Body of pancreas (tissue), 4 donors: ENCODE results near the gene NKAPD1. TPM values are rescaled to one million over a fixed set of nuclear protein-coding genes. Genes with fewer than 3 reads are reported as not detected.

ENCODE experiments used
- ATAC-seq: fragments of 150-250 bp; one replicate; pipeline ENCODE4 v1.9.1; 2016
- DNase-seq, 4 donors: peaks; one replicate each; pipeline ENCODE4 v3.0.0-alpha.2; 2019
- H3K27ac ChIP-seq, 4 donors: fragments of 200-600 bp; sonication (generic); 1 replicate in 3 of 4; 2 replicates in 1 of 4; pipeline versions ENCODE4 v1.5.1 to v1.6.1; 2016 to 2019; ENCODE audit warnings: mild to moderate bottlenecking in 1 of 4, mixed read lengths in 1 of 4, moderate library complexity in 1 of 4
- H3K27me3 ChIP-seq, 2 donors: fragments of 200-600 bp; sonication (generic); one replicate each; pipeline ENCODE4 v1.6.0; 2016; ENCODE audit warnings: mild to moderate bottlenecking in 1 of 2
- H3K36me3 ChIP-seq, 2 donors: fragments of 200-600 bp; sonication (generic); replicated peaks in 1 of 2; 2 replicates each; pipeline ENCODE4 v1.5.1; 2016; ENCODE audit warnings: low read depth in 2 of 2; ENCODE audit not compliant: insufficient read depth in 1 of 2
- H3K4me1 ChIP-seq: fragments of 200-600 bp; sonication (generic); one replicate; pipeline ENCODE4 v1.6.0; 2016
- H3K4me3 ChIP-seq, 2 donors: fragments of 200-600 bp; sonication (generic); 1 replicate in 1 of 2; 2 replicates in 1 of 2; pipeline ENCODE4 v1.5.1; 2016 to 2019
- H3K9me3 ChIP-seq, 3 donors: fragments of 200-600 bp; sonication (generic); 1 replicate in 2 of 3; 2 replicates in 1 of 3; pipeline ENCODE4 v1.5.1; 2016
- POLR2A ChIP-seq, 3 donors: fragments of 450-650 bp; IDR thresholded peaks; one replicate each; pipeline ENCODE4 v1.6.1; 2016; ENCODE audit warnings: antibody characterized with exemption in 3 of 3, mild to moderate bottlenecking in 2 of 3
- WGBS, 2 donors: methylation state at CpG; one replicate each; pipeline ENCODE4 v1.1.5; 2017; 5-methylcytosine and 5-hydroxymethylcytosine counted together
- intact Hi-C: fragments of 100-400 bp; cut with DNase I; formaldehyde crosslinking; loops from one replicate; pipeline ENCODE4 v1.15.1; 2023
- total RNA-seq, 2 donors: library from RNA; depleted of rRNA; stranded (reverse); fragments of >200 nt; gene quantifications; one replicate each; pipeline ENCODE4 v1.1.0, GENCODE V29; 2016
- TF ChIP-seq, protein P1 (sequence below), 7 experiments: fragments of 450-650 bp in 4 of 7; fragments of 200-600 bp in 3 of 7; sonication (generic) in 3 of 7; IDR thresholded peaks; one replicate each; pipeline ENCODE4 v1.5.1; 2016 to 2019; ENCODE audit warnings: antibody characterized with exemption in 7 of 7

The NKAPD1 gene
- total RNA-seq, 2 donors from 2014 or later: 8.3 to 10.5 TPM

DNA sequence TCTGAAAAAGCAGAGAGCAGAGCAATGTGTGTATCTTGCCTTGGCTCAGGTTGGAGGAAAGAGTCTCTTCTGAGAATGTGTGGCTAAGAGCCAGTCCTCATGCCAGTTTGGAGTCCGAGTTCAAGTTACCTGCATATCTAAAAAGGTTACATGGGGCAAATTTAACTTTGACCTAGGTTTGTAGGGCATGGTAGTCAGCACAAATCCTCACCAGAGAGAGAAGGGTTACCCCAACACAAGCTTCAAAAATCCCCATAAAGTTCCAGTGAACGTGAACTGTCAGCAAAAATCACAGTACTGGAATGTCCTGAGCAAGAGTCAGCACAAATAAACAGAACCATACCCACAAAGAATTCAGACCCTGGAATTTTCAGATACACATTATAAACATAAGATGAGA, 26.4 kb downstream of the NKAPD1 start:
- intact Hi-C loops: no loop called here
- TF ChIP-seq POLR2A (IDR thresholded peaks at IDR 0.05): no peak
- TF ChIP-seq, protein P1, sequence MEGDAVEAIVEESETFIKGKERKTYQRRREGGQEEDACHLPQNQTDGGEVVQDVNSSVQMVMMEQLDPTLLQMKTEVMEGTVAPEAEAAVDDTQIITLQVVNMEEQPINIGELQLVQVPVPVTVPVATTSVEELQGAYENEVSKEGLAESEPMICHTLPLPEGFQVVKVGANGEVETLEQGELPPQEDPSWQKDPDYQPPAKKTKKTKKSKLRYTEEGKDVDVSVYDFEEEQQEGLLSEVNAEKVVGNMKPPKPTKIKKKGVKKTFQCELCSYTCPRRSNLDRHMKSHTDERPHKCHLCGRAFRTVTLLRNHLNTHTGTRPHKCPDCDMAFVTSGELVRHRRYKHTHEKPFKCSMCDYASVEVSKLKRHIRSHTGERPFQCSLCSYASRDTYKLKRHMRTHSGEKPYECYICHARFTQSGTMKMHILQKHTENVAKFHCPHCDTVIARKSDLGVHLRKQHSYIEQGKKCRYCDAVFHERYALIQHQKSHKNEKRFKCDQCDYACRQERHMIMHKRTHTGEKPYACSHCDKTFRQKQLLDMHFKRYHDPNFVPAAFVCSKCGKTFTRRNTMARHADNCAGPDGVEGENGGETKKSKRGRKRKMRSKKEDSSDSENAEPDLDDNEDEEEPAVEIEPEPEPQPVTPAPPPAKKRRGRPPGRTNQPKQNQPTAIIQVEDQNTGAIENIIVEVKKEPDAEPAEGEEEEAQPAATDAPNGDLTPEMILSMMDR (IDR thresholded peaks at IDR 0.05): no peak
- H3K27ac ChIP-seq: no peak overlapping the region
- no peaks in the 10 kb centered on the region for H3K9me3 ChIP-seq
- ATAC-seq (no peak), DNase-seq (no peak)
- H3K36me3 ChIP-seq: peaks cover 0 to 5% of the 10 kb centered on the region in 2 donors
- no peaks in the 10 kb centered on the region for H3K27me3 ChIP-seq
- WGBS, 2 donors: 55 to 58% methylated on average over 2 of the region's 2 CpGs
- no peak overlapping the region for H3K4me3 ChIP-seq
- no peaks in the 10 kb centered on the region for H3K4me1 ChIP-seq

DNA sequence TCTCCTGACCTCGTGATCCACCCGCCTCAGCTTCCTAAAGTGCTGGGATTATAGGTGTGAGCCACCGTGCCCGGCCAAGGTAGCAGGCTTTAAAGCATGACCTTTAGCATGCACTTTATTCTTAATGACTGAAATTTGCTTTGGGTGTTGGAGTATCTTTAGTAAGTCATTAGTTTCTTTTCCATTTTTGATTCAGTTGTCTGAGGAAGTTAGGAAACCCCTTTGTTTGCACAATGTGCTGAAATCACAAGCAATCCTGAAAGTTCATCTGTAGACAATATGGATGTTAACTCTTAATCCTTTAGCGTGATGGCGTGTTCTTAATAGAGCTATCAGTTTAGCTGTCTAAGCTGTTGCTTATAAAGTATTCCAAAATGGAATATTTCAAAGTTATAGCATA, 29.3 kb downstream of the NKAPD1 start:
- TF ChIP-seq POLR2A (IDR thresholded peaks at IDR 0.05): no peak
- no peak overlapping the region for H3K27ac ChIP-seq
- no peak for DNase-seq
- H3K4me1 ChIP-seq: no peaks in the 10 kb centered on the region
- intact Hi-C loops: no loop called here
- no peaks in the 10 kb centered on the region for H3K36me3 ChIP-seq
- H3K4me3 ChIP-seq: no peak overlapping the region
- H3K27me3 ChIP-seq: no peaks in the 10 kb centered on the region
- ATAC-seq: no peak
- no peaks in the 10 kb centered on the region for H3K9me3 ChIP-seq
- WGBS, 2 donors: 90 to 96% methylated on average over 6 of the region's 6 CpGs

DNA sequence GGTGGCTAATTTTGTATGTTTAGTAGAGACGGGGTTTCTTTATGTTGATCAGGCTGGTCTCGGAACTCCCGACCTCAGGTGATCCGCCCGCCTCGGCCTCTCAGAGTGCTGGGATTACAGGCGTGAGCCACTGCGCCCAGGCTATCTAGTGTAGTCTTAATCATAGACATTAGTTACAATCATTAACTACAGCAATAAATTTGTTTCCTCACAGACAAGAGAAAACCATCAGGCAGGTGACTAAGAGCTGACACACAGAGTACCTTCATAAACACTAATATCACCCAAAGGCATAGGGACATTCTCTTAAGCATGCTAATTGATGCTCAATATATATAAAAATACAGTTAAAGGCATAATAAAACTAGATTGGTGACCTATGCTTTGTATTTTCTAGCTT, 32.0 kb downstream of the NKAPD1 start:
- TF ChIP-seq, protein P1 (IDR thresholded peaks at IDR 0.05): no peak
- intact Hi-C loops: no loop called here
- Histone ChIP-seq H3K27ac (no peak overlapping the region), H3K9me3 (no peaks in the 10 kb centered on the region), H3K4me1 (no peaks in the 10 kb centered on the region), H3K4me3 (no peak overlapping the region), H3K27me3 (no peaks in the 10 kb centered on the region), H3K36me3 (no peaks in the 10 kb centered on the region)
- DNase-seq (no peak), ATAC-seq (no peak)
- 98 to 99% methylated on average over 8 of the region's 8 CpGs for WGBS, 2 donors

DNA sequence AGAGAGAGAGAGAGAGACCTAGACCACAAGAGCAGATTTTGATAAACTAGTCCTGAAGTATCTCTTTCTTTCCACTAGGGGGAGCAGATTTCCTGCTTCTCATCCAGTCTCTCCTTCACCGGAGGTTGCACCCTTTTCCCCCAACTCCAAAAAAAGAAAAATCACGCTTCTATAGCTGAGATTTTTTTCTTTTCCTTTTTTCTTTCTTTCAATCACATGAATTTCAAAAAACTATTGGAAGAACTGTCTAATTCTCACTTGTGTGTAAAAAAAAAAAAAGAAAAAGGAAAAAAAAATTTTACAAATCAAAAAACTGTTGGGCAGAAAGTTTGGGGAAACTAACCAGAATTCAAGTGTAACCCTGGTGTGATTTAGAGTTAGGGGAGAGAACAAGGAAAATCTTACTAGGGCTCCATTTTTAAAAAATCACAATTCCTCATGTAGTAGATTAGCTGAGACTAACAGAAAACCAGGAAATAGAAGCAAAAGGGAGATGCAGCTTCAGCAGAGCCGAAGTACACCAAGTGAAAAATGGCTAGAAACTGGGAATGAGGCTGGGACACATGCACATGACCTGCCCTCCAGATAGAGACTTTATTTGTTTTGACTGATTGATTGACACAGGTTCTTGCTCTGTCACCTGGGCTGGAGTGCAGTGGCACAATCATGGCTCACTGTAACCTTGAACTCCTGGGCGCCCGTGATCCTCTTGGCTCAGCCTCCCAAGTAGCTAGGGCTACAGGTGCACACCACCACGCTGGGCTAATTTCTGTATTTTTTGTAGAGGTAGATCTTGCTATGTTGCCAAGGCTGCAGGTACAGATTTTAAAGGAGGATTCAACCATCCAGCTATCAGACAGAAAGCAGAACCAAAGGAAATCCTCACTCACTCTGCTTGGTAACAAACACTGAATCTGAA, 39.7 kb downstream of the NKAPD1 start:
- TF ChIP-seq POLR2A (IDR thresholded peaks at IDR 0.05): no peak
- TF ChIP-seq, protein P1 (IDR thresholded peaks at IDR 0.05): peak; percentile 29 to 73 (median 63)
- 47 to 50% methylated on average over 6 of the region's 6 CpGs for WGBS, 2 donors
- H3K9me3 ChIP-seq: no peaks in the 10 kb centered on the region
- no peak overlapping the region for H3K27ac ChIP-seq
- intact Hi-C loops: loop anchor here (10.0 kb wide), 1 partner anchor 161 kb away; no protein-coding TSS in a partner anchor
- peak; percentile 72 for ATAC-seq
- no peak for DNase-seq
- peaks cover 4% of the 10 kb centered on the region for H3K4me1 ChIP-seq
- no peak overlapping the region for H3K4me3 ChIP-seq
- H3K36me3 ChIP-seq: no peaks in the 10 kb centered on the region
- H3K27me3 ChIP-seq: no peaks in the 10 kb centered on the region

DNA sequence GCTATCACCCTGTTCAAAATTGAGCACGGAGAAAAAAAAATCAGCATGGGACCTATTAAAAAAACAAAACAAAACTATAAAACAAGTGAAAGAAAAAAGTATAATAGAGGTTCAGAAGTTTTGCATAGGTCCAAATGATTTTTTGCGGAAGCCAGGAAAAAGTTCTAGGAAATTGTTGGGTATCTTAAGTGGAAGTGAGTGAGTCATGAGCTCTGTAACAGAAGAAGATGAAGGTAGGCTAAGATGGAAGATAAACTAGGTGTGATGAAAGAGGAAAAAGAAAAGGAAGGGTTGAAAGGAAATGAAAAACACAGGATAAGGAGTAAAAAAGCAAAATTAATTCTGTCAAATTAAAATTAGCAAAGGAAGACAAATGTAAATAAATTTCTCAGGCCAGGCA, 40.4 kb downstream of the NKAPD1 start:
- TF ChIP-seq, protein P1 (IDR thresholded peaks at IDR 0.05): no peak
- TF ChIP-seq POLR2A (IDR thresholded peaks at IDR 0.05): no peak
- Histone ChIP-seq H3K4me3 (no peak overlapping the region), H3K9me3 (no peaks in the 10 kb centered on the region), H3K36me3 (no peaks in the 10 kb centered on the region), H3K27me3 (no peaks in the 10 kb centered on the region), H3K4me1 (peaks cover 4% of the 10 kb centered on the region), H3K27ac (no peak overlapping the region)
- ATAC-seq: no peak
- WGBS, 2 donors: 84 to 89% methylated on average over 2 of the region's 2 CpGs
- DNase-seq: no peak
- intact Hi-C loops: loop anchor here (10.0 kb wide), 1 partner anchor 160 kb away; no protein-coding TSS in a partner anchor
